ENCODE data around the gene ERVFRD-1. TPM values are rescaled to one million over a fixed set of nuclear protein-coding genes. Genes with fewer than 3 reads are reported as not detected.

Gene ERVFRD-1
- total RNA-seq, 1 donor from 2014 or later, result not detected

Small RNA genes within 50 kb of the gene (small RNA-seq; reads per million reads assigned to genes)
- gene AL136139.1, result not detected

Other genes with a start within 250 kb of the ERVFRD-1 start
- not detected for gene GCM2, start 229.7 kb downstream of the ERVFRD-1 start, total RNA-seq
- 9.8 TPM for gene SYCP2L, start 224.7 kb downstream of the ERVFRD-1 start, total RNA-seq
- gene ELOVL2, start 67.4 kb downstream of the ERVFRD-1 start, total RNA-seq, result 52.7 TPM
- gene SMIM13, start 17.9 kb downstream of the ERVFRD-1 start, total RNA-seq, result 119 TPM
- 19.2 TPM for gene NEDD9, start 120.9 kb upstream of the ERVFRD-1 start, total RNA-seq